Upper lobe of left lung (tissue), 6 donors: ENCODE results near the gene ROR2. TPM values are rescaled to one million over a fixed set of nuclear protein-coding genes. Genes with fewer than 3 reads are reported as not detected.

Source experiments
- ATAC-seq, 2 donors: fragments of 200-7000 bp; cut with Tn5 transposase; one replicate each; pipeline ENCODE4 v1.9.1; 2022; ENCODE audit warnings: mild to moderate bottlenecking in 2 of 2, moderate library complexity in 2 of 2; ENCODE audit not compliant: low FRiP score in 2 of 2
- DNase-seq, 2 donors: peaks; one replicate each; pipeline ENCODE4 v3.0.0-alpha.2; 2019 to 2020
- H3K27ac ChIP-seq, 4 donors: fragments of 200-600 bp; sonication (generic); one replicate each; pipeline ENCODE4 v1.5.1; 2016 to 2019
- H3K27me3 ChIP-seq, 4 donors: fragments of 200-600 bp; sonication (generic); one replicate each; pipeline ENCODE4 v1.5.1; 2017 to 2019
- H3K36me3 ChIP-seq, 4 donors: fragments of 200-600 bp; sonication (generic); one replicate each; pipeline ENCODE4 v1.5.1; 2016 to 2019
- H3K4me1 ChIP-seq, 4 donors: fragments of 200-600 bp; sonication (generic); one replicate each; pipeline ENCODE4 v1.5.1; 2018 to 2019
- H3K4me3 ChIP-seq, 4 donors: fragments of 200-600 bp; sonication (generic); one replicate each; pipeline ENCODE4 v1.5.1; 2017 to 2019; ENCODE audit warnings: mild to moderate bottlenecking in 2 of 4, moderate library complexity in 1 of 4
- H3K9me3 ChIP-seq, 4 donors: fragments of 200-600 bp; sonication (generic); one replicate each; pipeline ENCODE4 v1.5.1; 2018 to 2019
- EP300 ChIP-seq, 4 donors: sonication (generic); formaldehyde crosslinking; IDR thresholded peaks; one replicate each; pipeline ENCODE4 v1.5.1; 2017; ENCODE audit warnings: antibody characterized with exemption in 4 of 4, control low read depth in 2 of 4
- POLR2A ChIP-seq, 4 donors: fragments of 450-650 bp; IDR thresholded peaks; one replicate each; pipeline ENCODE4 v1.5.1; 2016 to 2017; ENCODE audit warnings: antibody characterized with exemption in 4 of 4, mild to moderate bottlenecking in 2 of 4
- POLR2AphosphoS5 ChIP-seq, 2 donors: sonication (generic); formaldehyde crosslinking; IDR thresholded peaks; one replicate each; pipeline ENCODE4 v1.5.1; 2017; ENCODE audit warnings: antibody characterized with exemption in 2 of 2
- WGBS, 2 donors: methylation state at CpG; one replicate each; pipeline ENCODE4 v1.1.5; 2017 to 2018; 5-methylcytosine and 5-hydroxymethylcytosine counted together
- total RNA-seq, 6 donors: library from RNA; depleted of rRNA in 4 of 6; stranded (reverse); fragments of >200 nt in 4 of 6; gene quantifications; one replicate each; pipeline versions ENCODE4 v1.1.0 to v1.2.1, GENCODE V29; 2016 to 2021
- TF ChIP-seq, protein P1 (sequence below), 6 experiments: fragments of 450-650 bp in 4 of 6; fragments of 200-600 bp in 2 of 6; sonication (generic) in 2 of 6; IDR thresholded peaks; one replicate each; pipeline ENCODE4 v1.5.1; 2016 to 2019; ENCODE audit warnings: antibody characterized with exemption in 6 of 6
- donor health status: DM: no; HTN: no; CAD: no; lungs with moderate emphysema.
- donor health status: DM: no; HTN: yes; CAD: no; lungs with severe emphysema.

Gene ROR2
- total RNA-seq, 6 donors from 2014 or later, result 2.7 to 8.1 (median 3.4) TPM

GRCh38 chr9:91924090-91924489 is 25.9 kb downstream of the ROR2 start:
- WGBS, 2 donors, result 80% methylated on average over 6 of the region's 6 CpGs; no CpG with 5 or more reads in 1 of the 2 donors
- Histone ChIP-seq H3K4me3 (no peak overlapping the region), H3K36me3 (no peaks in the 10 kb centered on the region), H3K27me3 (no peaks in the 10 kb centered on the region), H3K9me3 (peaks cover 0 to 8% (median 2%) of the 10 kb centered on the region in 4 donors), H3K27ac (no peak overlapping the region), H3K4me1 (no peaks in the 10 kb centered on the region)
- DNase-seq (no peak), ATAC-seq (no peak)
- no peak for TF ChIP-seq POLR2AphosphoS5 (IDR thresholded peaks at IDR 0.05)

GRCh38 chr9:91923145-91923544 is 26.9 kb downstream of the ROR2 start:
- 59 to 64% methylated on average over 1 of the region's 1 CpG for WGBS, 2 donors
- no peak overlapping the region for H3K4me3 ChIP-seq
- H3K4me1 ChIP-seq, result no peaks in the 10 kb centered on the region
- H3K9me3 ChIP-seq, result peaks cover 0 to 2% (median 0%) of the 10 kb centered on the region in 4 donors
- DNase-seq, result no peak
- H3K27me3 ChIP-seq, result no peaks in the 10 kb centered on the region
- H3K36me3 ChIP-seq, result no peaks in the 10 kb centered on the region
- no peak overlapping the region for H3K27ac ChIP-seq
- TF ChIP-seq, protein P1, sequence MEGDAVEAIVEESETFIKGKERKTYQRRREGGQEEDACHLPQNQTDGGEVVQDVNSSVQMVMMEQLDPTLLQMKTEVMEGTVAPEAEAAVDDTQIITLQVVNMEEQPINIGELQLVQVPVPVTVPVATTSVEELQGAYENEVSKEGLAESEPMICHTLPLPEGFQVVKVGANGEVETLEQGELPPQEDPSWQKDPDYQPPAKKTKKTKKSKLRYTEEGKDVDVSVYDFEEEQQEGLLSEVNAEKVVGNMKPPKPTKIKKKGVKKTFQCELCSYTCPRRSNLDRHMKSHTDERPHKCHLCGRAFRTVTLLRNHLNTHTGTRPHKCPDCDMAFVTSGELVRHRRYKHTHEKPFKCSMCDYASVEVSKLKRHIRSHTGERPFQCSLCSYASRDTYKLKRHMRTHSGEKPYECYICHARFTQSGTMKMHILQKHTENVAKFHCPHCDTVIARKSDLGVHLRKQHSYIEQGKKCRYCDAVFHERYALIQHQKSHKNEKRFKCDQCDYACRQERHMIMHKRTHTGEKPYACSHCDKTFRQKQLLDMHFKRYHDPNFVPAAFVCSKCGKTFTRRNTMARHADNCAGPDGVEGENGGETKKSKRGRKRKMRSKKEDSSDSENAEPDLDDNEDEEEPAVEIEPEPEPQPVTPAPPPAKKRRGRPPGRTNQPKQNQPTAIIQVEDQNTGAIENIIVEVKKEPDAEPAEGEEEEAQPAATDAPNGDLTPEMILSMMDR (IDR thresholded peaks at IDR 0.05), result no peak
- TF ChIP-seq POLR2A (IDR thresholded peaks at IDR 0.05) (no peak), EP300 (IDR thresholded peaks at IDR 0.05) (no peak), POLR2AphosphoS5 (IDR thresholded peaks at IDR 0.05) (no peak)
- ATAC-seq, result no peak

DNA sequence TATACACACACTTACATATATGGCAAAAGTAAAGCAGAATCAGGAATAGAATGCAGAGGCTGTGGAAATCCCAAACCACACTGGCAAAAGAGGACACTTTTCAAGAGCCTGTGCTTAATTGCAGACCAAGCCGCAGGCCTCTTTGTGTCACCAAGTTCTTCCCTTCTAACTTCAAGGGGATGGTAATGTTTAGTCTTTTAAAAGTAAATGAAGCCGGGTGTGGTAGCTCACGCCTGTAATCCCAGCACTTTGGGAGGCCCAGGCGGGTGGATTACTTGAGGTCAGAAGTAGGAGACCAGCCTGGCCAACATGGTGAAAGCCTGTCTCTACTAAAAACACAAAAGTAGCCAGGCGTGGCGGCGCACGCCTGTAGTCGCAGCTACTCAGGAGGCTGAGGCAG is 28.7 kb downstream of the ROR2 start:
- H3K9me3 ChIP-seq, result no peaks in the 10 kb centered on the region
- no peaks in the 10 kb centered on the region for H3K4me1 ChIP-seq
- H3K27me3 ChIP-seq, result no peaks in the 10 kb centered on the region
- H3K4me3 ChIP-seq, result no peak overlapping the region
- TF ChIP-seq EP300 (IDR thresholded peaks at IDR 0.05) (no peak), POLR2A (IDR thresholded peaks at IDR 0.05) (no peak)
- no peak for DNase-seq
- no peak for ATAC-seq
- 79 to 84% methylated on average over 9 of the region's 9 CpGs for WGBS, 2 donors
- no peak overlapping the region for H3K27ac ChIP-seq
- H3K36me3 ChIP-seq, result no peaks in the 10 kb centered on the region

GRCh38 chr9:91920630-91921350 is 29.2 kb downstream of the ROR2 start:
- Histone ChIP-seq H3K4me3 (no peak overlapping the region), H3K36me3 (no peaks in the 10 kb centered on the region), H3K9me3 (no peaks in the 10 kb centered on the region), H3K27ac (no peak overlapping the region), H3K4me1 (no peaks in the 10 kb centered on the region), H3K27me3 (no peaks in the 10 kb centered on the region)
- ATAC-seq (no peak), DNase-seq (no peak)
- 65 to 69% methylated on average over 6 of the region's 6 CpGs for WGBS, 2 donors
- TF ChIP-seq, protein P1 (IDR thresholded peaks at IDR 0.05), result no peak
- TF ChIP-seq POLR2A (IDR thresholded peaks at IDR 0.05), result no peak
- no peak for TF ChIP-seq EP300 (IDR thresholded peaks at IDR 0.05)
- no peak for TF ChIP-seq POLR2AphosphoS5 (IDR thresholded peaks at IDR 0.05)

DNA sequence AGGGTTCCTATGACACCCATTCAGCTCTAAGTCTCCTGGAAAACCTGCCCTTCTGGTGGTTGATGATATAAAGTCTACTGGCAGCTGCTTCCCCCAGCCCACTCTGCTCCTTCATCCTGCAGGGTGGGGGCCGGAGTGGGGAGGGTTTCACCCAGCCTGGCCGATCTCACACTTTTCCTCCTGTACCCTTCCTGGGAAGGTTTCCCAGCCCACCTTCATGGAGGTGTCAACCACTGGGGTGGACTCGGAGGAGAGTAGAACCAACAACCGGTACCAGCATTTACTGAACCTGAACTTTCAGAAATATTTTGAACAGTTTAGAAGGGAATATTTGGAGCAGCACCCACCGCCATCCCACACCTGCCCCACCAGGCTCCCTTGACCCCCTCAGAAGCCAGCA is 30.4 kb downstream of the ROR2 start:
- H3K27ac ChIP-seq, result no peak overlapping the region
- H3K27me3 ChIP-seq, result no peaks in the 10 kb centered on the region
- H3K9me3 ChIP-seq, result no peaks in the 10 kb centered on the region
- no peak for TF ChIP-seq EP300 (IDR thresholded peaks at IDR 0.05)
- no peak for TF ChIP-seq POLR2A (IDR thresholded peaks at IDR 0.05)
- TF ChIP-seq POLR2AphosphoS5 (IDR thresholded peaks at IDR 0.05), result no peak
- TF ChIP-seq, protein P1 (IDR thresholded peaks at IDR 0.05), result no peak
- H3K4me3 ChIP-seq, result no peak overlapping the region
- no peaks in the 10 kb centered on the region for H3K36me3 ChIP-seq
- no peaks in the 10 kb centered on the region for H3K4me1 ChIP-seq
- 86 to 91% methylated on average over 5 of the region's 5 CpGs for WGBS, 2 donors
- ATAC-seq (no peak), DNase-seq (no peak)

- 90 to 94% methylated on average over 3 to 7 of the region's 7 CpGs for whole genome bisulfite sequencing, 2 donors
- Histone ChIP-seq H3K27me3 (no peaks in the 10 kb centered on the region), H3K9me3 (no peaks in the 10 kb centered on the region), H3K4me1 (no peaks in the 10 kb centered on the region), H3K27ac (no peak overlapping the region), H3K4me3 (no peak overlapping the region), H3K36me3 (no peaks in the 10 kb centered on the region)
- no peak for TF ChIP-seq POLR2AphosphoS5 (IDR thresholded peaks at IDR 0.05)
- TF ChIP-seq POLR2A (IDR thresholded peaks at IDR 0.05), result no peak
- TF ChIP-seq, protein P1 (IDR thresholded peaks at IDR 0.05), result no peak
- no peak for TF ChIP-seq EP300 (IDR thresholded peaks at IDR 0.05)
- DNase-seq (no peak), ATAC-seq (no peak)
Measured at GRCh38 chr9:91917436-91917835, 32.6 kb downstream of the ROR2 start.
